ENCODE measurements around the gene LSS.

GRCh38 chr21:46228345-46229051 lies at the start of gene LSS:
- TF ChIP-seq CTCF (IDR thresholded peaks at IDR 0.05): no peak
- no peak for TF ChIP-seq POLR2A (IDR thresholded peaks at IDR 0.05)
- TF ChIP-seq POLR2AphosphoS5 (IDR thresholded peaks at IDR 0.05): no peak
